Uterus (tissue), 2 donors: ENCODE measurements around the gene PROM1.

Experiments
- POLR2A ChIP-seq, 2 donors: fragments of 450-650 bp; IDR thresholded peaks; one replicate each; pipeline ENCODE4 v1.6.1; 2016; ENCODE audit warnings: antibody characterized with exemption in 2 of 2, mild to moderate bottlenecking in 1 of 2, moderate library complexity in 1 of 2
- TF ChIP-seq, protein P1 (sequence below), 4 experiments: fragments of 200-600 bp in 2 of 4; fragments of 450-650 bp in 2 of 4; sonication (generic) in 2 of 4; IDR thresholded peaks; one replicate each; pipeline ENCODE4 v1.5.1; 2016 to 2019; ENCODE audit warnings: antibody characterized with exemption in 4 of 4, mild to moderate bottlenecking in 2 of 4, moderate library complexity in 1 of 4

DNA sequence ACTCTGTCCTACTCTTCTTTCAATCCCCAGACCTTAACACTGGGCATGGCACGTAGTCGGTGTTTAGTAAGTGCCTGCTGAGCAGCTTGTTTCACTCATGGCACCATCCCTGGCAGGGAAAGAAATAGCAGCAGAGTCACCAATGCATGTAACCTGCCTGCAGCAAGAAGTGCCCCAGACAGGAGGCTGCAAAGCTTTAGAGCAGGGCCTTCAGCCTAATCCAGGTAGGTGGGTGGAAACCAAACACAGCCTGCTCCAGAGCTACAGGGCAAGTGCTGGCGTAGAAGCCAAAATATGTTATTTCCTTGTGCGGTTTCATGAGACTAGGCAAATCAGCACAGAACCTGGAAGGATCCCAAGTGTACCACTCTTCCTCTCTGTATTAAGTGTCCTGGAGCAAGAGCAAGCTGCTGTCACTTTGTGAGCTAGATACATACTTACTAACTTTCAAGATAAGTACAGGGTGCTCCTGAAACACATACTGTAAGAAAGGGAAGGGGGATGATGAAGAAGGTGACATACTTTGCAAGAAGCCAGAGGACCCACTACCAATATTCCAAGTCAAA, 5.5 kb downstream of the PROM1 start:
- TF ChIP-seq POLR2A (IDR thresholded peaks at IDR 0.05) = no peak
- TF ChIP-seq, protein P1, sequence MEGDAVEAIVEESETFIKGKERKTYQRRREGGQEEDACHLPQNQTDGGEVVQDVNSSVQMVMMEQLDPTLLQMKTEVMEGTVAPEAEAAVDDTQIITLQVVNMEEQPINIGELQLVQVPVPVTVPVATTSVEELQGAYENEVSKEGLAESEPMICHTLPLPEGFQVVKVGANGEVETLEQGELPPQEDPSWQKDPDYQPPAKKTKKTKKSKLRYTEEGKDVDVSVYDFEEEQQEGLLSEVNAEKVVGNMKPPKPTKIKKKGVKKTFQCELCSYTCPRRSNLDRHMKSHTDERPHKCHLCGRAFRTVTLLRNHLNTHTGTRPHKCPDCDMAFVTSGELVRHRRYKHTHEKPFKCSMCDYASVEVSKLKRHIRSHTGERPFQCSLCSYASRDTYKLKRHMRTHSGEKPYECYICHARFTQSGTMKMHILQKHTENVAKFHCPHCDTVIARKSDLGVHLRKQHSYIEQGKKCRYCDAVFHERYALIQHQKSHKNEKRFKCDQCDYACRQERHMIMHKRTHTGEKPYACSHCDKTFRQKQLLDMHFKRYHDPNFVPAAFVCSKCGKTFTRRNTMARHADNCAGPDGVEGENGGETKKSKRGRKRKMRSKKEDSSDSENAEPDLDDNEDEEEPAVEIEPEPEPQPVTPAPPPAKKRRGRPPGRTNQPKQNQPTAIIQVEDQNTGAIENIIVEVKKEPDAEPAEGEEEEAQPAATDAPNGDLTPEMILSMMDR (IDR thresholded peaks at IDR 0.05) = no peak
